K562 (cell line): ENCODE data around the gene ZSCAN21. TPM values are rescaled to one million over a fixed set of nuclear protein-coding genes. Genes with fewer than 3 reads are reported as not detected.

Source experiments
- CREB1 ChIP-seq, 2 experiments: sonication (generic) in 1 of 2; formaldehyde crosslinking in 1 of 2; IDR thresholded peaks; 2 replicates each; pipeline versions ENCODE4 v1.6.1 to v1.8.0; 2012 to 2022; ENCODE audit warnings: inconsistent platforms in 1 of 2, mild to moderate bottlenecking in 1 of 2, missing genetic modification reagents in 1 of 2, moderate library complexity in 1 of 2
- E4F1 ChIP-seq: fragments of 250-450 bp; sonication (Bioruptor Pico); IDR thresholded peaks from 2 replicates; pipeline ENCODE4 v1.5.0; 2021; ENCODE audit warnings: mild to moderate bottlenecking, borderline replicate concordance
- FOXJ3 ChIP-seq: sonication (generic); formaldehyde crosslinking; IDR thresholded peaks from 2 replicates; pipeline ENCODE4 v1.4.0; 2020; ENCODE audit warnings: mild to moderate bottlenecking, missing genetic modification reagents
- POLR2AphosphoS5 ChIP-seq: IDR thresholded peaks from 2 replicates; pipeline ENCODE4 v1.6.1; 2011; ENCODE audit warnings: mild to moderate bottlenecking, low read depth, low read length, moderate library complexity; ENCODE audit not compliant: control insufficient read depth, insufficient read depth
- TBP ChIP-seq: optimal IDR thresholded peaks from 2 replicates; pipeline ENCODE3; 2011; ENCODE audit warnings: low read depth, low read length, improper control_type of control experiment
- ZNF431 ChIP-seq: sonication (generic); formaldehyde crosslinking; IDR thresholded peaks from 2 replicates; pipeline ENCODE4 v1.8.0; 2022; ENCODE audit warnings: mild to moderate bottlenecking, missing genetic modification reagents
- ZNF589 ChIP-seq: fragments of 200-800 bp; sonication (Bioruptor generic); IDR thresholded peaks from 2 replicates; pipeline ENCODE4 v1.6.1; 2016; ENCODE audit warnings: low read depth, missing genetic modification characterization, missing compliant biosample characterization
- polyA plus RNA-seq, 8 experiments: library from polyadenylated mRNA; depleted of rRNA in 4 of 8; stranded (reverse) in 5 of 8; unstranded in 3 of 8; fragments of >200 nt; fragmentation: Nextera tagmentation in 2 of 8; fragmentation: Illumina TruSeq in 1 of 8; extraction: Ambion mirVana in 2 of 8; extraction: Trizol in 1 of 8; gene quantifications; 2 replicates each; pipeline versions ENCODE4 v1.2.1 to v1.2.3, GENCODE V29; 2011 to 2014; ENCODE audit warnings: inconsistent platforms in 1 of 8, missing spikeins in 1 of 8
- total RNA-seq, 7 experiments: library from RNA; depleted of rRNA in 6 of 7; stranded (reverse); fragments of >200 nt in 6 of 7; fragmentation: Illumina TruSeq in 2 of 7; extraction: Trizol in 2 of 7; gene quantifications; 2 replicates each; pipeline versions ENCODE4 v1.2.1 to v1.2.3, GENCODE V29; 2011 to 2021; ENCODE audit warnings: low replicate concordance in 1 of 7
- TF ChIP-seq, protein P1 (sequence below), 2 experiments: fragments of 450-650 bp; formaldehyde crosslinking in 1 of 2; IDR thresholded peaks; 2 replicates each; pipeline versions ENCODE4 v1.4.0 to v1.6.1; 2014 to 2020; ENCODE audit warnings: mild to moderate bottlenecking in 2 of 2, borderline replicate concordance in 1 of 2, low read depth in 1 of 2
- TF ChIP-seq, protein P2 (sequence below): sonication (generic); formaldehyde crosslinking; IDR thresholded peaks from 2 replicates; pipeline ENCODE4 v1.8.0; 2022; ENCODE audit warnings: missing genetic modification reagents, mild to moderate bottlenecking, borderline replicate concordance
- TF ChIP-seq, protein P3 (sequence below): fragments of 150-350 bp; conservative IDR thresholded peaks from 2 replicates; pipeline ENCODE4 v1.6.1; 2014; ENCODE audit warnings: low read length

ZSCAN21 gene
- total and polyA plus RNA-seq, 9 of the 15 experiments (the other 6 are each of a cell fraction or from before 2014, with no cell fraction given), result 5.9 to 15.5 (median 13.2) TPM

GRCh38 chr7:100016215-100016901, 33.2 kb upstream of the ZSCAN21 start (continued):
- TF ChIP-seq, protein P1, sequence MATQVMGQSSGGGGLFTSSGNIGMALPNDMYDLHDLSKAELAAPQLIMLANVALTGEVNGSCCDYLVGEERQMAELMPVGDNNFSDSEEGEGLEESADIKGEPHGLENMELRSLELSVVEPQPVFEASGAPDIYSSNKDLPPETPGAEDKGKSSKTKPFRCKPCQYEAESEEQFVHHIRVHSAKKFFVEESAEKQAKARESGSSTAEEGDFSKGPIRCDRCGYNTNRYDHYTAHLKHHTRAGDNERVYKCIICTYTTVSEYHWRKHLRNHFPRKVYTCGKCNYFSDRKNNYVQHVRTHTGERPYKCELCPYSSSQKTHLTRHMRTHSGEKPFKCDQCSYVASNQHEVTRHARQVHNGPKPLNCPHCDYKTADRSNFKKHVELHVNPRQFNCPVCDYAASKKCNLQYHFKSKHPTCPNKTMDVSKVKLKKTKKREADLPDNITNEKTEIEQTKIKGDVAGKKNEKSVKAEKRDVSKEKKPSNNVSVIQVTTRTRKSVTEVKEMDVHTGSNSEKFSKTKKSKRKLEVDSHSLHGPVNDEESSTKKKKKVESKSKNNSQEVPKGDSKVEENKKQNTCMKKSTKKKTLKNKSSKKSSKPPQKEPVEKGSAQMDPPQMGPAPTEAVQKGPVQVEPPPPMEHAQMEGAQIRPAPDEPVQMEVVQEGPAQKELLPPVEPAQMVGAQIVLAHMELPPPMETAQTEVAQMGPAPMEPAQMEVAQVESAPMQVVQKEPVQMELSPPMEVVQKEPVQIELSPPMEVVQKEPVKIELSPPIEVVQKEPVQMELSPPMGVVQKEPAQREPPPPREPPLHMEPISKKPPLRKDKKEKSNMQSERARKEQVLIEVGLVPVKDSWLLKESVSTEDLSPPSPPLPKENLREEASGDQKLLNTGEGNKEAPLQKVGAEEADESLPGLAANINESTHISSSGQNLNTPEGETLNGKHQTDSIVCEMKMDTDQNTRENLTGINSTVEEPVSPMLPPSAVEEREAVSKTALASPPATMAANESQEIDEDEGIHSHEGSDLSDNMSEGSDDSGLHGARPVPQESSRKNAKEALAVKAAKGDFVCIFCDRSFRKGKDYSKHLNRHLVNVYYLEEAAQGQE (IDR thresholded peaks at IDR 0.05; ENCODE audit: borderline replicate concordance), result no peak
- TF ChIP-seq, protein P1 (CRISPR knock-in tag; IDR thresholded peaks at IDR 0.05; ENCODE audit: low read depth), result no peak
- TF ChIP-seq, protein P2, sequence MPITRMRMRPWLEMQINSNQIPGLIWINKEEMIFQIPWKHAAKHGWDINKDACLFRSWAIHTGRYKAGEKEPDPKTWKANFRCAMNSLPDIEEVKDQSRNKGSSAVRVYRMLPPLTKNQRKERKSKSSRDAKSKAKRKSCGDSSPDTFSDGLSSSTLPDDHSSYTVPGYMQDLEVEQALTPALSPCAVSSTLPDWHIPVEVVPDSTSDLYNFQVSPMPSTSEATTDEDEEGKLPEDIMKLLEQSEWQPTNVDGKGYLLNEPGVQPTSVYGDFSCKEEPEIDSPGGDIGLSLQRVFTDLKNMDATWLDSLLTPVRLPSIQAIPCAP (CRISPR knock-in tag), result no peak
- TF ChIP-seq FOXJ3 (CRISPR knock-in tag) (no peak), E4F1 (CRISPR knock-in tag) (no peak), ZNF431 (CRISPR knock-in tag) (no peak), CREB1 (IDR thresholded peaks at IDR 0.05) (no peak), CREB1 (CRISPR knock-in tag; IDR thresholded peaks at IDR 0.05) (no peak), POLR2AphosphoS5 (no peak), ZNF589 (CRISPR knock-in tag) (no peak), TBP (peak; percentile 25)
- TF ChIP-seq, protein P3, sequence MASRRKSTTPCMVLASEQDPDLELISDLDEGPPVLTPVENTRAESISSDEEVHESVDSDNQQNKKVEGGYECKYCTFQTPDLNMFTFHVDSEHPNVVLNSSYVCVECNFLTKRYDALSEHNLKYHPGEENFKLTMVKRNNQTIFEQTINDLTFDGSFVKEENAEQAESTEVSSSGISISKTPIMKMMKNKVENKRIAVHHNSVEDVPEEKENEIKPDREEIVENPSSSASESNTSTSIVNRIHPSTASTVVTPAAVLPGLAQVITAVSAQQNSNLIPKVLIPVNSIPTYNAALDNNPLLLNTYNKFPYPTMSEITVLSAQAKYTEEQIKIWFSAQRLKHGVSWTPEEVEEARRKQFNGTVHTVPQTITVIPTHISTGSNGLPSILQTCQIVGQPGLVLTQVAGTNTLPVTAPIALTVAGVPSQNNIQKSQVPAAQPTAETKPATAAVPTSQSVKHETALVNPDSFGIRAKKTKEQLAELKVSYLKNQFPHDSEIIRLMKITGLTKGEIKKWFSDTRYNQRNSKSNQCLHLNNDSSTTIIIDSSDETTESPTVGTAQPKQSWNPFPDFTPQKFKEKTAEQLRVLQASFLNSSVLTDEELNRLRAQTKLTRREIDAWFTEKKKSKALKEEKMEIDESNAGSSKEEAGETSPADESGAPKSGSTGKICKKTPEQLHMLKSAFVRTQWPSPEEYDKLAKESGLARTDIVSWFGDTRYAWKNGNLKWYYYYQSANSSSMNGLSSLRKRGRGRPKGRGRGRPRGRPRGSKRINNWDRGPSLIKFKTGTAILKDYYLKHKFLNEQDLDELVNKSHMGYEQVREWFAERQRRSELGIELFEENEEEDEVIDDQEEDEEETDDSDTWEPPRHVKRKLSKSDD, result no peak
